Stimulated activated CD4-positive, alpha-beta T cell treated with anti-CD3 and anti-CD28 coated beads, Interleukin-15, amount 100 ng/mL, for 24 hours (primary cell): ENCODE measurements around the gene DDAH1.

ENCODE experiments used
- DNase-seq: peaks from one replicate; pipeline ENCODE4 v3.0.0-alpha.2; 2020

DDAH1 gene

GRCh38 chr1:85386068-85386722 is 78.8 kb downstream of the DDAH1 start:
- no peak for DNase-seq

GRCh38 chr1:85379203-85380136 is 85.5 kb downstream of the DDAH1 start:
- no peak for DNase-seq

- no peak for DNase-seq
Observed at GRCh38 chr1:85378534-85378933, 86.4 kb downstream of the DDAH1 start.

- DNase-seq, result no peak
Observed at GRCh38 chr1:85376356-85376755, 88.6 kb downstream of the DDAH1 start.

- DNase-seq, result no peak
Observed at GRCh38 chr1:85375493-85375892, 89.5 kb downstream of the DDAH1 start.

GRCh38 chr1:85374160-85374559 is 90.8 kb downstream of the DDAH1 start:
- no peak for DNase-seq

GRCh38 chr1:85373378-85373708 is 91.6 kb downstream of the DDAH1 start:
- no peak for DNase-seq

- DNase-seq, result no peak
Observed at GRCh38 chr1:85372683-85373377, 92.1 kb downstream of the DDAH1 start.

GRCh38 chr1:85371021-85371420 is 93.9 kb downstream of the DDAH1 start:
- no peak for DNase-seq

- DNase-seq, result no peak
Observed at GRCh38 chr1:85368073-85368770, 96.7 kb downstream of the DDAH1 start.

GRCh38 chr1:85366391-85367170 is 98.4 kb downstream of the DDAH1 start:
- no peak for DNase-seq

- DNase-seq, result no peak
Observed at GRCh38 chr1:85365851-85366250, 99.1 kb downstream of the DDAH1 start.

- DNase-seq, result no peak
Observed at GRCh38 chr1:85363521-85363920, 101.4 kb downstream of the DDAH1 start.

GRCh38 chr1:85363092-85363491 is 101.9 kb downstream of the DDAH1 start:
- no peak for DNase-seq

- DNase-seq, result no peak
Observed at GRCh38 chr1:85361606-85362296, 103.2 kb downstream of the DDAH1 start.

GRCh38 chr1:85360730-85361493 is 104.0 kb downstream of the DDAH1 start:
- DNase-seq, result no peak

- no peak for DNase-seq
Observed at GRCh38 chr1:85359874-85360721, 104.9 kb downstream of the DDAH1 start.

- DNase-seq, result no peak
Observed at GRCh38 chr1:85358702-85359438, 106.1 kb downstream of the DDAH1 start.

GRCh38 chr1:85357817-85358216 is 107.1 kb downstream of the DDAH1 start:
- DNase-seq, result no peak
